Measurements from ENCODE around the gene HOXD12.

Gene HOXD12

GRCh38 chr2:176093145-176093897 lies 6.3 kb upstream of the HOXD12 start:
- DNase-seq, result no peak

DNA sequence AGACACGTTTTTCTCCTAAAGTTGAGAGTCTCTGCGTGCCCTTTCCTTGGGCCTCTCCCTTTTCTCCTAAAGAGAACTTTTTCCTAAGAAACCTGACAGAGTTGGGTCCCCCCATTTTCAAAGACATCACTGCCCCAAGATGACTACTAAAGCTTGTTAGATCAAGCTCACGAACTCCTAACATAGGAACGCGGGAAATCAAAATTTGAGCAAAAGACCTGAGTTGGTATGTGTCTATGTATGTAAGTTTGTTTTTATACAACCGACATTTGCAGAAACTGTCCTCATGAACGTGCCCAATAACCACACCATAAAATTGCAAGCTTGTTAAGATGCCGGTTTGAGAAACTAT lies 5.7 kb upstream of the HOXD12 start:
- DNase-seq, result no peak

GRCh38 chr2:176094349-176094748 lies 5.2 kb upstream of the HOXD12 start:
- no peak for DNase-seq

DNA sequence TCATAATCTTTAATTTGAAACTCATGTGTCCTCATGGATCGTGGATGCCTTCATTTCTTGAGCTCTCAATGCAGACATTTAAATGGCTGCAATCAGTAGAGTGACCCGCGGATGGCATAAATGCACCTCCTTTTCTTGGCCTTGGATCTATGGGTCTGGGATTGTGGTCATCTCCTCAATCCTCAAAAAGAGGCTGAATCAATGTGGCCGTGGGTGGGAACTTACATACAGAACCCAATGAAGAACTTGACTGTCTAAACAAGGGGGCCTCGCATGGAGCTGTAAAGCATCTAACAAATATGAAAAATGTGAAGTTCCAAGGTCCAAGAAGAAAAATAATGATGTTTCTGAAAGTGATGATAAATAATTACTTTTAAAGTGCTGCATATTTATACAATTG lies 4.2 kb upstream of the HOXD12 start:
- DNase-seq, result no peak

DNA sequence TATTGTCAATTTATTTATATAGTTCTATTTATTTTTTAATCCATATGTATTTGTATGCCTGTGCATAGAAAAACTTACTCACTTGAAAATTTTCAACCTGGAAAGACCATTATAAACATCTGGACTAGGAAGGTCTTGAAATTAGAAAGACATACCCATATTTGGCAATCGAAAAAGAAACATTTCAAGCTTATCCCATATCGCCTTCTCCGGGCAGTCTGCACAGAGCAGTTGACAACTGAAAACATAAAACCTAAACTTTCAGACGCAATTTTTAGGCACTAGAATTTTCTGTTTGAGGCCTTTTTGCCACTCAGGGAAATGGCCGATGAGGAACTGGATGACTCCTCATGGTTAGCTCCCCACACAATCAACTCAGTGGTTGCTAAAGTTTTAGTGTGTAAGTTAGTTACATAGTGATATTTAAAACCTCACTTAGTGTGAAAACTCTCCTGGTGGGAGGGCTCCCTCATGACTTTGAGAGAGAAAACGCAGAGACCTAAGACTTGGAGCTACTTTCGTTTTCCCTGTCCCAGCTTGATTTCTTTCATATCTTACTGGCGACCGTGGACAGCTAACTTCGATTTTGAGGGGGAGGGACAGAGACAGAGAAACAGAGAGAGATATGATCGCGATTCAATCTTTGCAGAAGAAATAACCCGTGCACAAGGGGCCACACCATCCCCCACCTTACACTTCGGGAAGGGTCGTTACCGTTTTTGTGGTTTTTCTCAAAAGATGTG lies 3.2 kb upstream of the HOXD12 start:
- no peak for DNase-seq

- peak; percentile 70 for DNase-seq
Observed at GRCh38 chr2:176096986-176097819, 2.4 kb upstream of the HOXD12 start.

- DNase-seq, result no peak
Observed at GRCh38 chr2:176097820-176098365, 1.7 kb upstream of the HOXD12 start.

DNA sequence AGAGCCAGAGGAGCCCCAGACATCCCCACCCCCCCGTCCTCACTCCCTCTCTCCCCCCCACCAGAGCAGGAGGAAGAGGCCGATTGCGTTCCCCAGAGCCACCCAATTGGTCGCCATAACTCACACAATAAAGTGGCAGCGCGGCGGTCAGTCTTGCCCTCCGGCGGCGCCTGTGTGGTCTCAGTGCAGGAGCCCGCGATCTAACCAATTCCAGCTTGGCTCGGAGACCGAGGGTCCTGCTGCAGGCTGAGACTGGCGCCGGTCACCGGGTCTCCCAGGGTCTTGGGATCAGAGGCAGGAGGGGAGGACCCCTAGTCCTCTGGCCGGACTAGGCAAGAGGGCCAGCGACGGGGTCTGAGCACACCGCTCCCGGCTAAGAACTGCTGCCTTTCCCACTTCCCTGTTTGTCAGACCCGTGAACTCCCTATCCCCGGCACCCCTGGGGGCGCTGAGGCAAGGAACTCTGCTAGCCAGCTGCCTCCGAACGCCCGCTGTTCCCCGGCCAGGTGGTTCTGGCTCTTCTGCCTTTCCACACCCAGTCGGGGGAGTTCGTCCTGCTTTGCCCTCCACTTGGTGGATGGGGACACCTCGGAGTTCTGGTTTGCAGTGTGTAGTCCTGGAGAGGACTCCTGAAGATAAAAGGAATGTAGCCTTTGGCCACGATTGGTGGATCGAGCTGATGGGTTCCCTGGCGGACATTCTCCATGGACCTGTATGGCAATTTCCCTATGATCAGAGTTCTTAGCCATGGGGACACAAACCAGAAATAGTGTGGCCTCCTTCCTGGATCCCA lies 1.0 kb upstream of the HOXD12 start:
- DNase-seq, result no peak

- DNase-seq, result no peak
Observed at GRCh38 chr2:176099159-176099727, 352 bp upstream of the HOXD12 start.

DNA sequence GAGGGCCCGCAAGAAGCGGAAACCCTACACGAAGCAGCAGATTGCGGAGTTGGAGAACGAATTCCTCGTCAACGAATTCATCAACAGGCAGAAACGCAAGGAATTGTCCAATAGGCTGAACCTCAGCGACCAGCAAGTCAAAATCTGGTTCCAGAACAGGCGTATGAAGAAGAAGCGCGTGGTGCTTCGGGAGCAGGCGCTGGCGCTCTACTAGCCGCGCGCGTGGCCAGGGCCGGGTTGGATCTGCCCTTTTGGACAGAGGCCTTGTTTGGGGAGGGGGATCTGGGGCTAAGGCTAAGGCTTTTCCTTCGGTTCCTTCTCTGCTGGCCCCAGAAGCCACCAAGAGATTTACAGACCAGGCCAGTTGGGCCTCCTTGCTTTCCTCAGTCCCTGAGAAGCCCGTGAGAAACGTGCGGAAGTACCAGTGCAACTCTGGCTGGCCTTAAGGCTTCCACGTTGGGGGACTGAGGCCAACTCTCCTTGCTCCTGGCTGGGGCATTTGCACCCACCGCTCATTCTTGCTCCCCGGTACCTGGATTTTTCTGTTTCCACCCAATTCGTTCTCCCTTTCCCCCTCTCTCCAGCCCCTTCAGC lies 1.0 kb downstream of the HOXD12 start:
- no peak for DNase-seq

- no peak for DNase-seq
Observed at GRCh38 chr2:176101216-176101830, 1.7 kb downstream of the HOXD12 start.

- DNase-seq, result no peak
Observed at GRCh38 chr2:176101842-176102241, 2.2 kb downstream of the HOXD12 start.

DNA sequence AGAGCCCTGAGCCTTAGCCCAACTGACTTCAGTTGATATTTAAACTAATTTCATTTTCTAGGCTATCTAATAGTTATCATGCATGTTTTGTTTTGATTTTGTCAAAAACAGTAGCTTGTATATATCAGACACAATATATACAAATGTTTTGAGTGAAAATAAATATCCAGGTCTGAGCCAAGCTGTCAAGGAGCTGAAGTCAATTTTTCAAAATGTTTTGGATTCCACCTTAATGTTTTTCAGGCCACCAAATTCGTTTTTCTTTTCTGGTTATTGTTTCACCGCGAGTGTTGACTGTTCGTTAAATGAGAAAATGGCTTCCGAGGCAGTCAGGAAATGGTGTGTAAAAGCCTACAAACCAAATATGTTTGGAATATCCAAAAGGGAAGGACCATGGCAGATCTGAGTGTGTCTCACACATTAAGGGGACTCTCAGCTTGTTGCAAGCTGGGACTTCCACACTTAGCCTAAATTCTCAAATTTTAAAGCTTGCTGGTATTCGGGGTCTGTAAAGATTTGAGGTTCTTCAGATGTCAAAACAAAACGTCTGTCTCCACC lies 2.8 kb downstream of the HOXD12 start:
- no peak for DNase-seq

DNA sequence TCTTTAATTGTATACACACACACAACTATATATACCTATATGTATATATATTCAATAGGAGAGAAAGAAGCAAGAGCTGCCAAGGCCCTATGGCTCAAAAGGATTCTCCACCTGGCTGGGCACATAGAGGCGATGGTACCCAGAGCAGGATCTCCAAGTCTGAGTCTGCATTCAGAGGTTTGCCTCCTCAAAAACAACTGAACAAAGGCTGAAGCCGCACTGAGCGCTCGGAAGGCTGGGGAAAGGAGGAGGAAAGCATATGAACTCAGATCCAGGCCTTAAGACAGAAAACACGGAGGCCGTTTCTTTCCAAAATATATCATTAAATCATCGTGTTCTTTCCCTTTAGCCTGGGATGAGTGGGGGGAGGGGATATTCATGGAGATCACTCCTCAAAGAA lies 3.6 kb downstream of the HOXD12 start:
- no peak for DNase-seq

DNA sequence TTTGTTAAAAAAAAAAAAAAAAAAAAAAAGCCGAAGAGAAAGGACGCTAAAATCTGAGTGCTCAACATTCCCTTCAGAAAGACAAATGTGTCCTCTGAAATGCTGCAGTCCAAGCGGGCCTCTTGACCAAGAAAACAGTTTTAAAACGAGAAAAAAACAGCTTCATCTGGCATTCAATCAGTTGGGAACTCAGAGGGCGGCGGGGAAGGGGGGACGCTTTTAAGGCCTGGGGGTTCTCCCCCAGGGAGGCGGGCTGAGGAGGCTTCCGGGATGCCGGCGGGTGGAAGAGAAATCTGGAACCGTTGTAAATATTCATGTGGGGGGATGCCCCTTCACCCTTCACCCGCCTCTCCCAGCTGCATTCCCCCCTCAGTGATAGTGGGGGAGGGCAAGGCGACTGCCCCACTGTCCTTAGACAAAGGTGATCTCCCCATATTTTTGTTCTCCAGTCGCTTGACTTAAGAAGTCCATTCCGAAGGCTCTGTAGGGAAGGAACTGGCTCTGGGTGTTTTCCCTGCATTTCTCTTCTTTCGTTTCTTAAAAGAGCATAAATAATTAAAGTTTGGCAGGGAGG lies 4.2 kb downstream of the HOXD12 start:
- DNase-seq, result no peak

DNA sequence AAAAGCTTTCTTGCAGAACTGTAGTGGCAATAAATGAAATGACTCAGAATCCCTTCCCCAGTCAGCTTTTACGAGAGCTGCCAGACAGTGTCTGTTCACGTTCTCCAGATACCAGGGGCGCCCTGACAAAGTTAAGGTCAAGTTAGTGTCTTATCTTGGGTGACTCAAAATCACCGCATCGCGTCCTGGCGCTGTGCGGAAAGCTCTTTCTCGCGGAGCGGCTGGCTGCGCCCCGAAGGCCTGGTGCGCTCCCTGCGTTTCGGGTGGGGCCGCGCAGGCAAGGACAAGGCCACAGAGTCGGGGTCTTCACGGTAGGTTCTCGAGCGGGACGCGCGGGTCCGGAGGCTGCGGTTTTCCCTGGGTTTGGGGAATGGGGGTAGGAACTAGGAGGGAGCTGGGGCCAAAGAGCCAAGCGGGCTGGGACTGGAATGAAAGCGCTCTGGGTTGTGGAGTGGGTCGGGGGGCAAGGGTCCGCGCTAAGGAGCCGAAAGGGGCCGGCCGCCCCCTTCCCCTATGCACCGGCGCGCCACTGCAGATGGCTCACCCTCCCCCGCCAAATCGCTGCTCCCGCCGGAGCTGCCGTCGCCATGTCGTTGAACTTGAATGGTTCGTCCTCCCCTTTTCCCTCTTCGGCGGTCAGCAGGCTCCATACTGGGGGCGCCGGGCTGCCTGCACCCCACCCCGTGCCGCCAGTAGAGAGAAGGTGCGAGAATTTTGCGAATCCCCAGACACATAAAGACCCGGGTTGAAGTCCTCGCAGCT lies 4.9 kb downstream of the HOXD12 start:
- DNase-seq, result peak; percentile 51

DNA sequence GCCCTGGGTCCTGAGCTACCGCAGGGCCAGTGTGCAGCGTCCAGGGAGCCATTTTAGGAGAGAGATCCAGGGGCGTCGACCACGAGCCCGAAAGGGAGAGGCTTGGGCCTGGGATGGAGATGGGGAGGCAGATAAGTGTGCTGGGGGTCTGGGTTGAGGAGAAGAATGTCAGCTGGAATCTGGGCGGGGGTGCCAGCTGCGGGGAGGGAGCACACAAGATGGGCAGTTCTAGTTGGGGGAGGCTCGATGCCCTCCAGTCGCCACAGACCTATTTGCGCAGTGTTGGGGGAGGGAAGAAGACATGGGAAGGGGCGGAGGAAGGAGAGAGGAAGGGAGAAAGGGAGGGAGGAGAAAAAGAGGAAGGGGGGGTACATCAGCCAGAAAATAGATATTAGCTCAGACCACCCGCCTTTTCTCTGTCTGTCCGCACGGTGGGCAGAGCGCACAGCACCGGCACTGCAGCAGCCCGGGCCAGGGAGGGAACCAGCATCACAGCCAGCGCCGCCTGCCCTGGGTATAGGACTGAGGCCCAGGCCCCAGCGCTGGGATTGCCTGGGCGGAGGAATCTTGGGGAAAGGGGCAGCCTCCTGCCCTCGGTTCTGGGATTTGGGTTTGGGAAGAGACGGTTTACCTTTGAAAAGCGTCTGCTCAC lies 5.6 kb downstream of the HOXD12 start:
- no peak for DNase-seq

DNA sequence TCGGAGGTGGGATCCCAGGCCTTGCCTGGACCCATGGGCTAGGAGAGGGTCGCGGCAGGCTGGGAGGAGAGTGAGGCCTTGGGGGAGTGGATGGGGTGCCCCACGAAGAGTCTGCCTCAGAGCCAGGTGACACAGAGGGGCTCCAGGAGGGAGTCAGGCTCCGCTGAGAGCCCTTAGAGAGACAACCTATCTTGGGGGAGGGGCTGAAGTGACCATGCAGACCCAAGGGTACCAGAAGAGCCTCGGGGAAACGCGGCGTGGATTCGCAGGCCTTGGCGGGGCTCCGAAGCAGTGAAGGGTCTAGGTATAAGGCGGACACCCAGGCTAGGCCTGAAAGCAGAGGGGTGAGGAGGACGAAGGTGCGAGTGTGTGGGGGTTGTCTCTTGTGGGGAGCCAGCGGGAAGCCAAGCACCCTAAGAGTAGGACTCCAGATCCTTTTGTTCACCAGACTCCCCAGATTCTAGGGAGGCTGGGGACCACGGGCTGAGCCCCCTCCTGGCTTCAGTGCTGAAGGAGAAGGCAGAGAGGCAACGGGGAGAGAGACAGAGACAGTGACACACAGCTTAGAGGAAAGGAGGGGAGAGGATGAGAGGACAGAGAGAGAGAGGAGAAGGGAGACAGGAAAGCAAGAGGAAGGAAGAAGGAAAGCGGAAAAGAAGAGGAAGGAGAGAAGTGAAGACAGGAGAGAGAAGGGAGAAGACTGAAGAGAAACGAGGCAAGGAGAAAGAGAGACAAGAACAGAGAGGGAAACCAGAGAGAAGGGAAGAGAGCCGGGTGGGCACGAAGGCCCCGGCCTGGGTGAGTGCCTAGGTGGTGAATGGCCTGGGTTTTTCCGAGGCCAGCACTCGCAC lies 6.4 kb downstream of the HOXD12 start:
- no peak for DNase-seq
